Suprapubic skin (tissue), 4 donors: ENCODE measurements around the gene RGS7.

Experiments
- CTCF ChIP-seq, 2 donors: fragments of 200-600 bp in 1 of 2; fragments of 450-650 bp in 1 of 2; sonication (generic) in 1 of 2; IDR thresholded peaks; one replicate each; pipeline ENCODE4 v1.5.1; 2016 to 2019; ENCODE audit warnings: antibody characterized with exemption in 2 of 2, mild to moderate bottlenecking in 1 of 2, moderate library complexity in 1 of 2
- EP300 ChIP-seq: sonication (generic); formaldehyde crosslinking; IDR thresholded peaks from one replicate; pipeline ENCODE4 v1.6.1; 2017; ENCODE audit warnings: antibody characterized with exemption
- POLR2A ChIP-seq, 2 donors: fragments of 450-650 bp; IDR thresholded peaks; one replicate each; pipeline ENCODE4 v1.6.1; 2017; ENCODE audit warnings: antibody characterized with exemption in 2 of 2, mild to moderate bottlenecking in 2 of 2, moderate library complexity in 2 of 2
- POLR2AphosphoS5 ChIP-seq, 3 donors: sonication (generic); formaldehyde crosslinking; IDR thresholded peaks; one replicate each; pipeline ENCODE4 v1.6.1; 2017; ENCODE audit warnings: antibody characterized with exemption in 3 of 3

- TF ChIP-seq POLR2AphosphoS5 (IDR thresholded peaks at IDR 0.05) (no peak), POLR2A (IDR thresholded peaks at IDR 0.05) (no peak), CTCF (IDR thresholded peaks at IDR 0.05) (no peak), EP300 (no peak)
Observed at GRCh38 chr1:240931031-240931430, 426.0 kb downstream of the RGS7 start.
